ENCODE data around the gene RAB1A. TPM values are rescaled to one million over a fixed set of nuclear protein-coding genes. Genes with fewer than 3 reads are reported as not detected.

RAB1A gene
- total and polyA plus RNA-seq, 2 experiments from 2014 or later: 94.8 to 172 TPM

GRCh38 chr2:65108780-65109179, 21.1 kb downstream of the RAB1A start:
- Mint-ChIP-seq H3K36me3 (ENCODE audit: low read depth) (peaks cover 9% of the 10 kb centered on the region; the same call in 2 of the 3 replicates), H3K4me1 (peaks cover 2% of the 10 kb centered on the region; the same call in 1 of the 3 replicates), H3K27me3 (ENCODE audit: insufficient read depth, low read depth, poor library complexity) (peaks cover 3% of the 10 kb centered on the region), H3K4me3 (no peak overlapping the region), H3K27ac (no peak overlapping the region), H3K9me3 (no peaks in the 10 kb centered on the region; the same call in 2 of the 3 replicates)
- ATAC-seq: no peak
- no peaks in the 10 kb centered on the region for H3K9me2 ChIP-seq (ENCODE audit: insufficient read depth)
- H3K36me3 ChIP-seq (ENCODE audit: insufficient read depth): no peaks in the 10 kb centered on the region
- peaks cover 97% of the 10 kb centered on the region for H3K79me2 ChIP-seq (replicated peaks; ENCODE audit: insufficient read depth)
- H3K27me3 ChIP-seq (ENCODE audit: insufficient read depth): no peaks in the 10 kb centered on the region
- H3K4me1 ChIP-seq (ENCODE audit: insufficient read depth): no peaks in the 10 kb centered on the region; the same call in 1 of the 2 replicates
- TF ChIP-seq STAT1 (IDR thresholded peaks at IDR 0.05; ENCODE audit: unreplicated experiment): no peak
- TF ChIP-seq ZNF462 (CRISPR knock-in tag; IDR thresholded peaks at IDR 0.05): no peak
- TF ChIP-seq EZH2phosphoT487 (IDR thresholded peaks at IDR 0.05; ENCODE audit: unreplicated experiment): no peak
- TF ChIP-seq NANOG (IDR thresholded peaks at IDR 0.05; ENCODE audit: borderline replicate concordance): no peak
- no peak for TF ChIP-seq EZH2 (IDR thresholded peaks at IDR 0.05; ENCODE audit: low read depth, unreplicated experiment)
- no peak for TF ChIP-seq POLR2AphosphoS5 (IDR thresholded peaks at IDR 0.05; ENCODE audit: low read depth)
- TF ChIP-seq ZNF114 (CRISPR knock-in tag; IDR thresholded peaks at IDR 0.05): no peak
- TF ChIP-seq, protein P1, sequence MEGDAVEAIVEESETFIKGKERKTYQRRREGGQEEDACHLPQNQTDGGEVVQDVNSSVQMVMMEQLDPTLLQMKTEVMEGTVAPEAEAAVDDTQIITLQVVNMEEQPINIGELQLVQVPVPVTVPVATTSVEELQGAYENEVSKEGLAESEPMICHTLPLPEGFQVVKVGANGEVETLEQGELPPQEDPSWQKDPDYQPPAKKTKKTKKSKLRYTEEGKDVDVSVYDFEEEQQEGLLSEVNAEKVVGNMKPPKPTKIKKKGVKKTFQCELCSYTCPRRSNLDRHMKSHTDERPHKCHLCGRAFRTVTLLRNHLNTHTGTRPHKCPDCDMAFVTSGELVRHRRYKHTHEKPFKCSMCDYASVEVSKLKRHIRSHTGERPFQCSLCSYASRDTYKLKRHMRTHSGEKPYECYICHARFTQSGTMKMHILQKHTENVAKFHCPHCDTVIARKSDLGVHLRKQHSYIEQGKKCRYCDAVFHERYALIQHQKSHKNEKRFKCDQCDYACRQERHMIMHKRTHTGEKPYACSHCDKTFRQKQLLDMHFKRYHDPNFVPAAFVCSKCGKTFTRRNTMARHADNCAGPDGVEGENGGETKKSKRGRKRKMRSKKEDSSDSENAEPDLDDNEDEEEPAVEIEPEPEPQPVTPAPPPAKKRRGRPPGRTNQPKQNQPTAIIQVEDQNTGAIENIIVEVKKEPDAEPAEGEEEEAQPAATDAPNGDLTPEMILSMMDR (conservative IDR thresholded peaks at IDR 0.05; ENCODE audit: low read depth in 2 of 2): no peak
- no peak for DNase-seq (ENCODE audit: low spot score)
- no peaks in the 10 kb centered on the region for H3F3A ChIP-seq (replicated peaks; ENCODE audit: low read depth)
- H3K27ac ChIP-seq (ENCODE audit: low read depth): no peak overlapping the region
- no peak overlapping the region for H3K4me2 ChIP-seq
- no peak overlapping the region for H3K4me3 ChIP-seq
- no peak overlapping the region for H2AFZ ChIP-seq
- H4K20me1 ChIP-seq (replicated peaks; ENCODE audit: insufficient read depth): peaks cover 40% of the 10 kb centered on the region

Measured in GM23338 (cell line).